GM12892 (cell line): ENCODE measurements around the gene COQ8B.

Experiments used
- POLR2A ChIP-seq: IDR thresholded peaks from 2 replicates; pipeline ENCODE4 v1.6.1; 2011; ENCODE audit warnings: low read depth, low read length, control low read depth
- POLR2AphosphoS5 ChIP-seq: IDR thresholded peaks from 2 replicates; pipeline ENCODE4 v1.6.1; 2011; ENCODE audit warnings: low read depth, low read length, control low read depth

DNA sequence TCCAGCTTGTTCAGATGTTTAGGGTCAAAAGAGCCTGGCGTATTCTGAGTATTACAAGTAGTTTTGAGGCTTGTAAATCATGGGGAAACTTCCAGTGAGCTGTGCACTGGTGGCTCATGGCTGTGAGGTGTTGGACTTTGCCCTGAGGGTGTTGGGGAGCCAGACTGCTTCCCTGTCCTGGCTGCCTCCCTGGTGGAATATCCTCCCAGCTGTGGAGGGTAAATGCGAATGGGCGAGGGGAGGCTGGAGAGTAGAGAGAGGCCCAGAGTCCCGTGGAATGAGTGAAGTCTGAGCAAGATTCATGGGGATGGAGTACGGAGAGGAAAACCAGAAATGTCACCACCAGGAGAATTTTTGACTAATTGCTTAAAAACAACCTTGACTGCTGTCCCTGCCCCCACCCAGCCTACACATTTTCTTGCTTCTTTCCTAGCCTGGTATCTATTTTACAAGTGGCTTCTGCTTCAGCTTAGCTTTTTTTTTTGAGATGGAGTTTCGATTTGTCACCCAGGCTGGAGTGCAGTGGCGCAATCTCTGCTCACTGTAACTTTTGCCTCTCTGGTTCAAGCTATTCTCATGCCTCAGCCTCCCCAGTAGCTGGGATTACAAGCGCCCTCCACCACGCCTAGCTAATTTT is 38.0 kb upstream of the COQ8B start:
- TF ChIP-seq POLR2A = no peak
- TF ChIP-seq POLR2AphosphoS5 = no peak
